Keratinocyte (primary cell): Measurements from ENCODE around the gene IFRD2. TPM values are rescaled to one million over a fixed set of nuclear protein-coding genes. Genes with fewer than 3 reads are reported as not detected.

Experiments used
- DNase-seq: peaks from one replicate; pipeline ENCODE4 v3.0.0-alpha.2; 2011; ENCODE audit warnings: low read depth, missing footprints, low spot score
- FAIRE-seq: peaks from 2 replicates; lab custom pipeline; 2011; peaks lifted over from hg19 to GRCh38; lab: Jason Lieb, UNC
- H2AFZ ChIP-seq: 2 replicates; pipeline ENCODE4 v1.6.0; 2012; ENCODE audit warnings: low read length, control low read depth, inconsistent platforms; ENCODE audit not compliant: control insufficient read depth
- H3K27ac ChIP-seq: 2 replicates; pipeline ENCODE4 v1.5.1; 2011; ENCODE audit warnings: low read length; ENCODE audit not compliant: control insufficient read depth, insufficient read depth
- H3K27me3 ChIP-seq: 3 replicates; pipeline ENCODE4 v1.6.0; 2011; ENCODE audit warnings: low read length; ENCODE audit not compliant: control insufficient read depth, insufficient read depth; ENCODE audit errors: extremely low read depth
- H3K36me3 ChIP-seq, 2 experiments: 2 replicates in 1 of 2; 3 replicates in 1 of 2; pipeline ENCODE4 v1.5.1; 2011; ENCODE audit warnings: low read length in 2 of 2, mild to moderate bottlenecking in 1 of 2; ENCODE audit not compliant: control insufficient read depth in 2 of 2, insufficient read depth in 2 of 2; ENCODE audit errors: extremely low read depth in 1 of 2
- H3K4me1 ChIP-seq: 3 replicates; pipeline ENCODE4 v1.5.1; 2011; ENCODE audit warnings: low read length; ENCODE audit not compliant: control insufficient read depth, insufficient read depth; ENCODE audit errors: extremely low read depth
- H3K4me2 ChIP-seq: 3 replicates; pipeline ENCODE4 v1.6.0; 2011; ENCODE audit warnings: low read depth, low read length; ENCODE audit not compliant: control insufficient read depth, insufficient read depth; ENCODE audit errors: extremely low read depth
- H3K4me3 ChIP-seq, 3 experiments: fragments of 200-600 bp in 1 of 3; sonication (generic) in 1 of 3; 2 replicates in 2 of 3; 3 replicates in 1 of 3; pipeline ENCODE4 v1.5.1; 2011 to 2016; ENCODE audit warnings: low read length in 3 of 3, mild to moderate bottlenecking in 3 of 3, control low read depth in 2 of 3, inconsistent platforms in 1 of 3, low read depth in 1 of 3, mixed read lengths in 1 of 3, mixed run types in 1 of 3, moderate library complexity in 1 of 3; ENCODE audit not compliant: control insufficient read depth in 2 of 3, insufficient read depth in 2 of 3; ENCODE audit errors: extremely low read depth in 1 of 3
- H3K79me2 ChIP-seq: 2 replicates; pipeline ENCODE4 v1.6.0; 2012; ENCODE audit warnings: low read length; ENCODE audit not compliant: control insufficient read depth, insufficient read depth
- H3K9ac ChIP-seq: 3 replicates; pipeline ENCODE4 v1.6.0; 2011; ENCODE audit warnings: low read length; ENCODE audit not compliant: control insufficient read depth, insufficient read depth; ENCODE audit errors: extremely low read depth
- H3K9me1 ChIP-seq: 3 replicates; pipeline ENCODE4 v1.6.0; 2011; ENCODE audit warnings: low read length; ENCODE audit not compliant: control insufficient read depth, insufficient read depth; ENCODE audit errors: extremely low read depth
- H3K9me3 ChIP-seq: 2 replicates; pipeline ENCODE4 v1.5.1; 2012; ENCODE audit warnings: low read depth, low read length; ENCODE audit not compliant: control insufficient read depth
- H4K20me1 ChIP-seq: 3 replicates; pipeline ENCODE4 v1.6.0; 2011; ENCODE audit warnings: low read length; ENCODE audit not compliant: control insufficient read depth, insufficient read depth; ENCODE audit errors: extremely low read depth
- CTCF ChIP-seq, 3 experiments: IDR thresholded peaks in 1 of 3; conservative IDR thresholded peaks in 1 of 3; optimal IDR thresholded peaks in 1 of 3; 2 replicates in 2 of 3; 3 replicates in 1 of 3; pipeline versions ENCODE3 to v1.5.1; 2011; ENCODE audit warnings: low read length in 3 of 3, mild to moderate bottlenecking in 3 of 3, moderate library complexity in 2 of 3, control low read depth in 1 of 3, inconsistent platforms in 1 of 3; ENCODE audit not compliant: insufficient read depth in 2 of 3; ENCODE audit errors: extremely low read depth in 1 of 3
- EZH2 ChIP-seq: IDR thresholded peaks from one replicate; pipeline ENCODE4 v1.6.1; 2012; ENCODE audit warnings: inconsistent platforms, mild to moderate bottlenecking, low read length, moderate library complexity
- dilution Hi-C: fragments of 300-500 bp; cut with MboI; formaldehyde crosslinking; loops from one replicate; pipeline ENCODE4 v1.7.0; 2020; ENCODE audit warnings: low sequenced_read_pairs; ENCODE audit not compliant: extremely low pct_ligation_motif_present
- polyA plus RNA-seq, 5 experiments: library from polyadenylated mRNA; depleted of rRNA in 3 of 5; stranded (reverse) in 3 of 5; stranded (forward) in 1 of 5; unstranded in 1 of 5; fragments of >200 nt; gene quantifications; 1 replicate in 1 of 5; 2 replicates in 3 of 5; 3 replicates in 1 of 5; pipeline versions ENCODE4 v1.2.1 to v1.2.3, GENCODE V29; 2011 to 2012; ENCODE audit warnings: missing spikeins in 2 of 5, low read depth in 1 of 5, low replicate concordance in 1 of 5

IFRD2 gene
- polyA plus RNA-seq, 1 donor (not counting 4 experiments of a cell fraction or from before 2014, with no cell fraction given): 50.3 TPM

GRCh38 chr3:50250514-50250913, 41.7 kb downstream of the IFRD2 start:
- Histone ChIP-seq H3K4me1 (peaks cover 62% of the 10 kb centered on the region), H3K4me2 (no peak overlapping the region), H3K27ac (peak overlapping the region; percentile 81), H3K9me3 (no peaks in the 10 kb centered on the region), H3K9ac (peak overlapping the region; percentile 2), H3K4me3 (no peak overlapping the region), H3K79me2 (peaks cover 65% of the 10 kb centered on the region), H3K27me3 (no peaks in the 10 kb centered on the region), H3K36me3 (peaks cover 12 to 33% of the 10 kb centered on the region in 2 experiments), H3K9me1 (peaks cover 3% of the 10 kb centered on the region), H4K20me1 (peaks cover 11% of the 10 kb centered on the region), H2AFZ (no peak overlapping the region)
- no peak for DNase-seq
- dilution Hi-C loops: no loop called here
- TF ChIP-seq CTCF (optimal IDR thresholded peaks at IDR 0.05 in 1 of 3, IDR thresholded peaks at IDR 0.05 in 1 of 3, conservative IDR thresholded peaks at IDR 0.05 in 1 of 3; ENCODE audit: extremely low read depth in 1 of 3, insufficient read depth in 2 of 3, low read length in 3 of 3): no peak
- TF ChIP-seq EZH2: no peak
- no peak for FAIRE-seq

GRCh38 chr3:50249457-50249856, 42.8 kb downstream of the IFRD2 start:
- DNase-seq (no peak), FAIRE-seq (no peak)
- H3K9me3 ChIP-seq: no peaks in the 10 kb centered on the region
- peaks cover 15% of the 10 kb centered on the region for H4K20me1 ChIP-seq
- H2AFZ ChIP-seq: no peak overlapping the region
- H3K9ac ChIP-seq: no peak overlapping the region
- H3K4me1 ChIP-seq: peaks cover 61% of the 10 kb centered on the region
- H3K27me3 ChIP-seq: no peaks in the 10 kb centered on the region
- H3K9me1 ChIP-seq: peaks cover 3% of the 10 kb centered on the region
- peaks cover 12 to 33% of the 10 kb centered on the region in 2 experiments for H3K36me3 ChIP-seq
- no peak overlapping the region for H3K4me3 ChIP-seq
- peak overlapping the region; percentile 72 for H3K27ac ChIP-seq
- dilution Hi-C loops: no loop called here
- H3K4me2 ChIP-seq: no peak overlapping the region
- H3K79me2 ChIP-seq: peaks cover 73% of the 10 kb centered on the region
- TF ChIP-seq EZH2 (no peak), CTCF (optimal IDR thresholded peaks at IDR 0.05 in 1 of 3, IDR thresholded peaks at IDR 0.05 in 1 of 3, conservative IDR thresholded peaks at IDR 0.05 in 1 of 3; ENCODE audit: extremely low read depth in 1 of 3, insufficient read depth in 2 of 3, low read length in 3 of 3) (no peak)
